BE2C (cell line): ENCODE results near the gene GABBR2.

ENCODE experiments used
- DNase-seq: peaks from one replicate; pipeline ENCODE4 v3.0.0-alpha.2; 2020
- H3K27me3 ChIP-seq: fragments of 250-450 bp; sonication (Bioruptor Pico); 2 replicates; pipeline ENCODE4 v1.5.1; 2020; ENCODE audit warnings: mild to moderate bottlenecking
- H3K36me3 ChIP-seq: fragments of 250-450 bp; sonication (Bioruptor Pico); 2 replicates; pipeline ENCODE4 v1.5.1; 2020; ENCODE audit warnings: mild to moderate bottlenecking
- H3K4me1 ChIP-seq: fragments of 250-450 bp; sonication (Bioruptor Pico); 2 replicates; pipeline ENCODE4 v1.5.1; 2020
- H3K4me3 ChIP-seq: 2 replicates; pipeline ENCODE4 v1.5.1; 2011; ENCODE audit warnings: low read depth, low read length
- H3K9me3 ChIP-seq: fragments of 250-450 bp; sonication (Bioruptor Pico); 2 replicates; pipeline ENCODE4 v1.5.1; 2020
- CTCF ChIP-seq: IDR thresholded peaks from 2 replicates; pipeline ENCODE4 v1.5.1; 2012; ENCODE audit warnings: mild to moderate bottlenecking, low read depth, low read length

GABBR2 gene

GRCh38 chr9:98727428-98727827 is 18.7 kb upstream of the GABBR2 start:
- no peak for DNase-seq
- H3K27me3 ChIP-seq: peaks cover 16% of the 10 kb centered on the region
- H3K4me3 ChIP-seq: no peak overlapping the region
- H3K36me3 ChIP-seq: no peaks in the 10 kb centered on the region
- no peaks in the 10 kb centered on the region for H3K4me1 ChIP-seq
- H3K9me3 ChIP-seq: no peaks in the 10 kb centered on the region; the same call in 1 of the 2 replicates
- TF ChIP-seq CTCF: no peak

- DNase-seq: no peak
- Histone ChIP-seq H3K4me1 (no peaks in the 10 kb centered on the region), H3K9me3 (no peaks in the 10 kb centered on the region; the same call in 1 of the 2 replicates), H3K4me3 (no peak overlapping the region), H3K27me3 (peaks cover 16% of the 10 kb centered on the region), H3K36me3 (no peaks in the 10 kb centered on the region)
- TF ChIP-seq CTCF: no peak
These were observed 18.0 kb upstream of the GABBR2 start for GRCh38 chr9:98726735-98727134.

GRCh38 chr9:98724810-98725530 is 16.2 kb upstream of the GABBR2 start:
- no peak overlapping the region for H3K4me3 ChIP-seq
- DNase-seq: no peak
- peaks cover 19% of the 10 kb centered on the region for H3K27me3 ChIP-seq
- H3K4me1 ChIP-seq: no peaks in the 10 kb centered on the region
- no peaks in the 10 kb centered on the region; the same call in 1 of the 2 replicates for H3K9me3 ChIP-seq
- TF ChIP-seq CTCF: no peak
- no peaks in the 10 kb centered on the region for H3K36me3 ChIP-seq

- H3K4me1 ChIP-seq: no peaks in the 10 kb centered on the region
- peaks cover 19% of the 10 kb centered on the region for H3K27me3 ChIP-seq
- no peak overlapping the region for H3K4me3 ChIP-seq
- no peak for TF ChIP-seq CTCF
- no peaks in the 10 kb centered on the region for H3K36me3 ChIP-seq
- H3K9me3 ChIP-seq: no peaks in the 10 kb centered on the region
- no peak for DNase-seq
These were observed 12.9 kb upstream of the GABBR2 start for GRCh38 chr9:98721643-98722042.

GRCh38 chr9:98720402-98720801 is 11.7 kb upstream of the GABBR2 start:
- Histone ChIP-seq H3K9me3 (no peaks in the 10 kb centered on the region), H3K36me3 (no peaks in the 10 kb centered on the region), H3K4me1 (no peaks in the 10 kb centered on the region), H3K4me3 (no peak overlapping the region), H3K27me3 (peaks cover 15% of the 10 kb centered on the region)
- no peak for TF ChIP-seq CTCF
- no peak for DNase-seq

GRCh38 chr9:98719055-98719454 is 10.3 kb upstream of the GABBR2 start:
- Histone ChIP-seq H3K36me3 (no peaks in the 10 kb centered on the region), H3K4me1 (no peaks in the 10 kb centered on the region), H3K4me3 (no peak overlapping the region), H3K9me3 (no peaks in the 10 kb centered on the region), H3K27me3 (peaks cover 13% of the 10 kb centered on the region)
- no peak for DNase-seq
- TF ChIP-seq CTCF: no peak
